K562 treated with DMSO at 1 percent for 4 hours (cell line): ENCODE results near the gene EVC. TPM values are rescaled to one million over a fixed set of nuclear protein-coding genes. Genes with fewer than 3 reads are reported as not detected.

Source experiments
- total RNA-seq: library from RNA; unstranded; fragments of 300-600 nt; gene quantifications from 2 replicates; pipeline ENCODE4 v1.2.3, GENCODE V29; 2022; ENCODE audit not compliant: insufficient read depth

The EVC gene
- total RNA-seq: 0.88 and 0.99 TPM in 2 replicates

DNA sequence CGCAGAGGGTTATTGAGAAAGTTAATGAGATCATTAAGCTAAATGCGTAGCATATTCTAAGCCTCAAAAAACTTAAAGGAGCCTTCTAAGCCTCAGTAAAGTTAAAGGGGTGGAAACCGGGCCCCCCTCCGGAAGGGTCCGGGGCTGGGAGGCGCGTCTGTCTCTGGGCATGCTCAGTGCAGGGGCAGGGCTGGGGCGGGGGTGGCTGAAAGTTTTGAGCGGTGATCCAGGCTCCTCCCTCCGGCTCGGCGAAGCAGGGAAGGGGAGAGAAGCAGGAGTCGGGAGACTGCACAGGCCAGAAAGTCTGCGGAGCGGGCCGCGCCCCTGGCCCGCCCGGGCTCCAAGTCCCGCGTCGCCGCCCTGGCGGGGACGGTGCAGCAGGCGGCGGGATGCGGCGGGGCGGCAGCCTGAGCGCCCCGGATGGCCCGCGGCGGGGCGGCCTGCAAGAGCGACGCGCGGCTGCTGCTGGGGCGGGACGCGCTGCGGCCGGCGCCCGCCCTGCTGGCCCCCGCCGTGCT, at the start of gene EVC:
TSS of gene EVC (plus strand) at position 241 of the 518 bp plus-strand sequence. CDS start at position 421, 180 bp downstream.

GRCh38 chr4:5708449-5709206, 2.4 kb upstream of the EVC start, which contains the start of gene EVC2:
Gene EVC2, minus strand, starts transcription at chr4:5708559. Its CDS starts 46 bp downstream, at chr4:5708513.

Other genes starting within 250 kb of the EVC start
- gene EVC2, start 2.6 kb upstream of the EVC start, total RNA-seq: 0.50 and 0.61 TPM in 2 replicates
- not detected in 2 replicates for gene CRMP1, start 181.9 kb downstream of the EVC start, total RNA-seq